K562 (cell line): Measurements from ENCODE around the gene ATF3. TPM values are rescaled to one million over a fixed set of nuclear protein-coding genes. Genes with fewer than 3 reads are reported as not detected.

Source experiments
- HMG20A ChIP-seq: fragments of 450-650 bp; formaldehyde crosslinking; conservative IDR thresholded peaks from 2 replicates; pipeline ENCODE4 v1.4.0; 2020; ENCODE audit warnings: mild to moderate bottlenecking, mixed read lengths
- JUNB ChIP-seq: fragments of 450-650 bp; formaldehyde crosslinking; conservative IDR thresholded peaks from 2 replicates; pipeline ENCODE4 v1.4.0; 2020; ENCODE audit warnings: mild to moderate bottlenecking
- SMARCA5 ChIP-seq: fragments of 450-650 bp; IDR thresholded peaks from 2 replicates; pipeline ENCODE4 v1.6.1; 2016
- ZNF239 ChIP-seq: fragments of 250-450 bp; sonication (Bioruptor Pico); IDR thresholded peaks from 2 replicates; pipeline ENCODE4 v1.4.0; 2020; ENCODE audit warnings: mild to moderate bottlenecking
- polyA plus RNA-seq, 8 experiments: library from polyadenylated mRNA; depleted of rRNA in 4 of 8; stranded (reverse) in 5 of 8; unstranded in 3 of 8; fragments of >200 nt; fragmentation: Nextera tagmentation in 2 of 8; fragmentation: Illumina TruSeq in 1 of 8; extraction: Ambion mirVana in 2 of 8; extraction: Trizol in 1 of 8; gene quantifications; 2 replicates each; pipeline versions ENCODE4 v1.2.1 to v1.2.3, GENCODE V29; 2011 to 2014; ENCODE audit warnings: inconsistent platforms in 1 of 8, missing spikeins in 1 of 8
- total RNA-seq, 7 experiments: library from RNA; depleted of rRNA in 6 of 7; stranded (reverse); fragments of >200 nt in 6 of 7; fragmentation: Illumina TruSeq in 2 of 7; extraction: Trizol in 2 of 7; gene quantifications; 2 replicates each; pipeline versions ENCODE4 v1.2.1 to v1.2.3, GENCODE V29; 2011 to 2021; ENCODE audit warnings: low replicate concordance in 1 of 7
- TF ChIP-seq, protein P1 (sequence below): fragments of 450-650 bp; IDR thresholded peaks from 2 replicates; pipeline ENCODE4 v1.6.1; 2016; ENCODE audit warnings: mild to moderate bottlenecking
- TF ChIP-seq, protein P2 (sequence below), 2 experiments: fragments of 450-650 bp; IDR thresholded peaks; 2 replicates each; pipeline ENCODE4 v1.6.1; 2018; ENCODE audit warnings: mild to moderate bottlenecking in 2 of 2, low read depth in 1 of 2; ENCODE audit not compliant: partially characterized antibody in 2 of 2

Gene ATF3
- total and polyA plus RNA-seq, 9 of the 15 experiments (the other 6 are each of a cell fraction or from before 2014, with no cell fraction given) = 3.5 to 28.2 (median 19.8) TPM

- TF ChIP-seq, protein P1, sequence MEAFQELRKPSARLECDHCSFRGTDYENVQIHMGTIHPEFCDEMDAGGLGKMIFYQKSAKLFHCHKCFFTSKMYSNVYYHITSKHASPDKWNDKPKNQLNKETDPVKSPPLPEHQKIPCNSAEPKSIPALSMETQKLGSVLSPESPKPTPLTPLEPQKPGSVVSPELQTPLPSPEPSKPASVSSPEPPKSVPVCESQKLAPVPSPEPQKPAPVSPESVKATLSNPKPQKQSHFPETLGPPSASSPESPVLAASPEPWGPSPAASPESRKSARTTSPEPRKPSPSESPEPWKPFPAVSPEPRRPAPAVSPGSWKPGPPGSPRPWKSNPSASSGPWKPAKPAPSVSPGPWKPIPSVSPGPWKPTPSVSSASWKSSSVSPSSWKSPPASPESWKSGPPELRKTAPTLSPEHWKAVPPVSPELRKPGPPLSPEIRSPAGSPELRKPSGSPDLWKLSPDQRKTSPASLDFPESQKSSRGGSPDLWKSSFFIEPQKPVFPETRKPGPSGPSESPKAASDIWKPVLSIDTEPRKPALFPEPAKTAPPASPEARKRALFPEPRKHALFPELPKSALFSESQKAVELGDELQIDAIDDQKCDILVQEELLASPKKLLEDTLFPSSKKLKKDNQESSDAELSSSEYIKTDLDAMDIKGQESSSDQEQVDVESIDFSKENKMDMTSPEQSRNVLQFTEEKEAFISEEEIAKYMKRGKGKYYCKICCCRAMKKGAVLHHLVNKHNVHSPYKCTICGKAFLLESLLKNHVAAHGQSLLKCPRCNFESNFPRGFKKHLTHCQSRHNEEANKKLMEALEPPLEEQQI = no peak
- TF ChIP-seq, protein P2, sequence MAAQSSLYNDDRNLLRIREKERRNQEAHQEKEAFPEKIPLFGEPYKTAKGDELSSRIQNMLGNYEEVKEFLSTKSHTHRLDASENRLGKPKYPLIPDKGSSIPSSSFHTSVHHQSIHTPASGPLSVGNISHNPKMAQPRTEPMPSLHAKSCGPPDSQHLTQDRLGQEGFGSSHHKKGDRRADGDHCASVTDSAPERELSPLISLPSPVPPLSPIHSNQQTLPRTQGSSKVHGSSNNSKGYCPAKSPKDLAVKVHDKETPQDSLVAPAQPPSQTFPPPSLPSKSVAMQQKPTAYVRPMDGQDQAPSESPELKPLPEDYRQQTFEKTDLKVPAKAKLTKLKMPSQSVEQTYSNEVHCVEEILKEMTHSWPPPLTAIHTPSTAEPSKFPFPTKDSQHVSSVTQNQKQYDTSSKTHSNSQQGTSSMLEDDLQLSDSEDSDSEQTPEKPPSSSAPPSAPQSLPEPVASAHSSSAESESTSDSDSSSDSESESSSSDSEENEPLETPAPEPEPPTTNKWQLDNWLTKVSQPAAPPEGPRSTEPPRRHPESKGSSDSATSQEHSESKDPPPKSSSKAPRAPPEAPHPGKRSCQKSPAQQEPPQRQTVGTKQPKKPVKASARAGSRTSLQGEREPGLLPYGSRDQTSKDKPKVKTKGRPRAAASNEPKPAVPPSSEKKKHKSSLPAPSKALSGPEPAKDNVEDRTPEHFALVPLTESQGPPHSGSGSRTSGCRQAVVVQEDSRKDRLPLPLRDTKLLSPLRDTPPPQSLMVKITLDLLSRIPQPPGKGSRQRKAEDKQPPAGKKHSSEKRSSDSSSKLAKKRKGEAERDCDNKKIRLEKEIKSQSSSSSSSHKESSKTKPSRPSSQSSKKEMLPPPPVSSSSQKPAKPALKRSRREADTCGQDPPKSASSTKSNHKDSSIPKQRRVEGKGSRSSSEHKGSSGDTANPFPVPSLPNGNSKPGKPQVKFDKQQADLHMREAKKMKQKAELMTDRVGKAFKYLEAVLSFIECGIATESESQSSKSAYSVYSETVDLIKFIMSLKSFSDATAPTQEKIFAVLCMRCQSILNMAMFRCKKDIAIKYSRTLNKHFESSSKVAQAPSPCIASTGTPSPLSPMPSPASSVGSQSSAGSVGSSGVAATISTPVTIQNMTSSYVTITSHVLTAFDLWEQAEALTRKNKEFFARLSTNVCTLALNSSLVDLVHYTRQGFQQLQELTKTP (IDR thresholded peaks at IDR 0.05; ENCODE audit: low read depth in 1 of 2, partially characterized antibody in 2 of 2) = no peak
- no peak for TF ChIP-seq JUNB (CRISPR knock-in tag)
- TF ChIP-seq HMG20A = no peak
- TF ChIP-seq SMARCA5 = no peak
- TF ChIP-seq ZNF239 (CRISPR knock-in tag) = no peak
These were observed 12.7 kb downstream of the ATF3 start (continued) for GRCh38 chr1:212621043-212621948.
